ENCODE results near the gene GUCD1.

GRCh38 chr22:24518771-24519485 lies 36.0 kb downstream of the GUCD1 start:
- TF ChIP-seq CTCF (IDR thresholded peaks at IDR 0.05; ENCODE audit: low read length) (no peak), EZH2 (IDR thresholded peaks at IDR 0.05; ENCODE audit: borderline replicate concordance, low read length) (no peak)

Measured in OCI-LY1 (cell line).